ENCODE data around the gene CARMIL1. TPM values are rescaled to one million over a fixed set of nuclear protein-coding genes. Genes with fewer than 3 reads are reported as not detected.

CARMIL1 gene
- total RNA-seq, 2 donors from 2014 or later, result 11.9 to 13.7 TPM

DNA sequence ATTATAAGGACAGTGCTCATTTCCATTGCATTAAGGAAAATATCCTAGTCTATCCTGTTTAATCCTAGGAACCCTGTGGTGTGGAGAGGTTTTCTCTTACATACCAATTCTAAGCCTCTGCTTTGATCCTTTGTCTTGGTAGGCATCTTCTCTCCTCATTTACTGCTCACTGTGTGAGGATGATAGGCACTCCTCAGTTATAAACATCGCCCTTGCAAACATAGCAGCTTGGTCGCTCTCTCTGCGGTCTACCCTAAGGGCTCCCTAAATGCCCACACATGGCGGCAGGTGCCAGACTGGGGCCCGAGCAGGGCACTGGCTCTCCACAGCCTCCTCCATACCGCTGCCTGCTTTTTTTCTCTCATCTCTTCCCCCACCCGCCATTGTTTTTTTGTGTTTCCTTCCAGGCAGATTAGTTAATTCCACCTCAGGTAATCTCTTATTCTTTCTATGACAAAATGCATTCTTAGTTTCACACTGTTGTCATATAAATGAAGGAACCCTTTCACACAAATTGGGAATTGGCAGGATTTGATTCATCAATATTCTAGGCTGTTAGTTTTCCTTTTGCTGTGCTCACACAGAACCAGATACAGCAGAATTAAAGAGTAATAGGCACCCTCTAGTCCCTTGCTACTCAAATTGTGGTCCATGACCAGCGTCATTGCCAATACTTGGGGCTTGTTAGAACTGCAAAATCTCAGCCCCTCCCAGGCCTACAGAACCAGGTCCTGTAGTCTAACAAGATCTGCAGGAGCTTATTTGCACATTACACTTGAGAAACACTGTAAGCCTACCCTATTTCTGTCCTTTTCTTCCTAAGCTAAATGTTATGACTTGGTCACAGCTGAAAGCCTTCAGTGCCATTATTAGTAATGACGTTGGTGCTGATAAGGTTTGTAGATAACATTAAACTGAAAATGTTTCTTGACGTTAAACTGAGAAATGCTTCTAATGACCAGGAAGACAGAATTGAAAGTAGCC lies 36.3 kb downstream of the CARMIL1 start:
- H3K27ac ChIP-seq, result no peak overlapping the region
- H3K4me3 ChIP-seq, result no peak overlapping the region
- ATAC-seq (no peak), DNase-seq (no peak)
- peaks cover 8% of the 10 kb centered on the region for H3K4me1 ChIP-seq
- WGBS, 2 donors, result 76 to 80% methylated on average over 10 of the region's 10 CpGs
- H3K36me3 ChIP-seq (replicated peaks in 1 of 2; ENCODE audit: insufficient read depth in 1 of 2, low read depth in 2 of 2), result no peaks in the 10 kb centered on the region
- no peaks in the 10 kb centered on the region for H3K9me3 ChIP-seq
- TF ChIP-seq POLR2A (IDR thresholded peaks at IDR 0.05), result no peak
- TF ChIP-seq CTCF (IDR thresholded peaks at IDR 0.05), result no peak
- intact Hi-C loops (cut with DNase I), result no loop called here
- H3K27me3 ChIP-seq, result no peaks in the 10 kb centered on the region

DNA sequence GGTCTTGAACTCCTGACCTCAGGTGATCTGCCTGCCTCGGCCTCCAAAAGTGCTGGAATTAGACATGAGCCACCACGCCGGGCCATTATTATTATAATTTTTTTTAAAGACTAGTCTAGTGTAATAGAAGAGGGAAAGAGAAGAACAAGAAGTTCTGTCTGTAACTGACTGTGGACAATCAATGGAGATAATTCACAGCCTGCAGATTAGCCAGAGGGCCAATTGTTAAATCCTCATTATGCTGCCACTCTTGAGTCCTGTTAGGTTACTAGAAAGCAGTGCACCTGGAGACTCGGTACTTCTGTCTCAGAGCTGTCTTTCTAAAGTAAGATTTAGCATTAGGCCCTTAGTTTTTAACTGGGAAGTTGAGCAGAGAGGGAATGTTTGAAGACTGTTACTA lies 37.5 kb downstream of the CARMIL1 start:
- H3K36me3 ChIP-seq (replicated peaks in 1 of 2; ENCODE audit: insufficient read depth in 1 of 2, low read depth in 2 of 2), result no peaks in the 10 kb centered on the region
- 84 to 93% methylated on average over 4 of the region's 4 CpGs for WGBS, 2 donors
- ATAC-seq, result no peak
- no peak overlapping the region for H3K27ac ChIP-seq
- TF ChIP-seq POLR2A (IDR thresholded peaks at IDR 0.05) (no peak), CTCF (IDR thresholded peaks at IDR 0.05) (no peak)
- no peaks in the 10 kb centered on the region for H3K27me3 ChIP-seq
- peaks cover 2% of the 10 kb centered on the region for H3K4me1 ChIP-seq
- intact Hi-C loops (cut with DNase I), result no loop called here
- no peak overlapping the region for H3K4me3 ChIP-seq
- DNase-seq, result no peak
- H3K9me3 ChIP-seq, result no peaks in the 10 kb centered on the region

DNA sequence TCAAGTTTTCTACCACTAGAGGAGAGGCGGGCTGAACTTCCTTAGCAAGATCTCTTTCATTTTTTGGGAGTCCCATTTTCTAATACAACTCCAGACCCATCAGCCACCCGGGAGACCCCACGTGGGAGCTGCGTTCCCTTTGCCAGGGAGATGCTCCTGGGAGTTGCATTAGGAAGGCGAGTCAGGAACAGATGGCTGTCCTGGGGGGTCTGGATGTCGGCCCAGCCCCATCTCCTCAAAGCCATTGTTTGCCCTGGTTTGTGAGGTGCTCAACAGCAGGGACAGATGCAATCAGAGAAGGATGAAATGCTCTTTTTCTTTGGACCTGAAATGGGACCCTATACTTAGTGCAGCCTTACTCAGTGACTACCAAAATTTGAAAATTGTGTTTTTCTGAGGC lies 39.4 kb downstream of the CARMIL1 start:
- ATAC-seq, result no peak
- intact Hi-C loops (cut with DNase I), result no loop called here
- DNase-seq, result no peak
- H3K27ac ChIP-seq, result no peak overlapping the region
- H3K27me3 ChIP-seq, result no peaks in the 10 kb centered on the region
- TF ChIP-seq CTCF (IDR thresholded peaks at IDR 0.05), result no peak
- TF ChIP-seq POLR2A (IDR thresholded peaks at IDR 0.05), result no peak
- H3K36me3 ChIP-seq (replicated peaks in 1 of 2; ENCODE audit: insufficient read depth in 1 of 2, low read depth in 2 of 2), result no peaks in the 10 kb centered on the region
- no peaks in the 10 kb centered on the region for H3K4me1 ChIP-seq
- H3K4me3 ChIP-seq, result no peak overlapping the region
- H3K9me3 ChIP-seq, result no peaks in the 10 kb centered on the region
- 93 to 96% methylated on average over 6 of the region's 6 CpGs for WGBS, 2 donors

DNA sequence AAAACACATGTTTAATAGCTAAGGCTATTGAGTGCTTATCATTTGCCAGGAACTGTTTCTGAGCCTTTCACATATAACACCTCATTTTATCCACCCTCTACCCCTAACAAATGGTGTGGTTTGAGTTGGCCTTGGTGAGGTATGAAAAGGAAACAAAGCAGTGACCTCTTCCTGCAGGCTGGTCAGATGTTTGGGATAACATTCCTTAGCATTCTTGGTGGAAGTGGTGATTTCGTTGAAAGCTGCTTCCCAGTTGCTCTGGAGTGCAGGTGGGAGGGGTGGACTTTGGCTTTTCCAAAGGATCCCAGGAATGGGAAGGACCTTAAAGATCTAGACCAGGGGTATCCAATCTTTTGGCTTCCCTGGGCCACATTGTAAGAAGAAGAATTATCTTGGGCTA lies 41.3 kb downstream of the CARMIL1 start:
- Histone ChIP-seq H3K27me3 (no peaks in the 10 kb centered on the region), H3K4me1 (no peaks in the 10 kb centered on the region), H3K4me3 (no peak overlapping the region), H3K36me3 (replicated peaks in 1 of 2; ENCODE audit: insufficient read depth in 1 of 2, low read depth in 2 of 2) (no peaks in the 10 kb centered on the region), H3K9me3 (no peaks in the 10 kb centered on the region), H3K27ac (no peak overlapping the region)
- 48 to 75% methylated on average over 1 of the region's 1 CpG for WGBS, 2 donors
- intact Hi-C loops (cut with DNase I), result no loop called here
- DNase-seq, result no peak
- ATAC-seq, result no peak
- TF ChIP-seq POLR2A (IDR thresholded peaks at IDR 0.05) (no peak), CTCF (IDR thresholded peaks at IDR 0.05) (no peak)

GRCh38 chr6:25322692-25323091 lies 43.5 kb downstream of the CARMIL1 start:
- ATAC-seq, result no peak
- H3K4me3 ChIP-seq, result no peak overlapping the region
- H3K4me1 ChIP-seq, result peaks cover 10% of the 10 kb centered on the region
- no peaks in the 10 kb centered on the region for H3K36me3 ChIP-seq (replicated peaks in 1 of 2; ENCODE audit: insufficient read depth in 1 of 2, low read depth in 2 of 2)
- H3K27me3 ChIP-seq, result no peaks in the 10 kb centered on the region
- intact Hi-C loops (cut with DNase I), result no loop called here
- TF ChIP-seq POLR2A (IDR thresholded peaks at IDR 0.05) (no peak), CTCF (IDR thresholded peaks at IDR 0.05) (no peak)
- WGBS, 2 donors, result 93 to 100% methylated on average over 2 of the region's 2 CpGs
- no peak for DNase-seq
- H3K9me3 ChIP-seq, result no peaks in the 10 kb centered on the region
- no peak overlapping the region for H3K27ac ChIP-seq
